Measurements from ENCODE around the gene SH3BP4. TPM values are rescaled to one million over a fixed set of nuclear protein-coding genes. Genes with fewer than 3 reads are reported as not detected.

The SH3BP4 gene
- total and polyA plus RNA-seq, 4 donors, result 4.5 to 32.2 (median 16.3) TPM

GRCh38 chr2:234985608-234986245 lies 33.9 kb downstream of the SH3BP4 start:
- no peaks in the 10 kb centered on the region for H3K9me3 ChIP-seq (ENCODE audit: control insufficient read depth, low read length)
- 95 to 97% methylated on average over 17 of the region's 17 CpGs for WGBS, 2 donors
- H3K36me3 ChIP-seq (ENCODE audit: control insufficient read depth in 1 of 2, insufficient read depth in 2 of 2, low read length in 1 of 2), result no peaks in the 10 kb centered on the region
- H3K4me3 ChIP-seq (ENCODE audit: low read length in 2 of 2), result no peak overlapping the region
- H3K27me3 ChIP-seq (ENCODE audit: control insufficient read depth in 1 of 2, insufficient read depth in 2 of 2, low read length in 1 of 2), result no peaks in the 10 kb centered on the region
- no peaks in the 10 kb centered on the region for H3K4me1 ChIP-seq (ENCODE audit: control insufficient read depth in 1 of 2, insufficient read depth in 2 of 2, low read length in 2 of 2)
- H3K27ac ChIP-seq (ENCODE audit: low read depth in 1 of 2, low read length in 2 of 2), result no peak overlapping the region
- ATAC-seq (ENCODE audit: low FRiP score), result no peak
- DNase-seq, result peak in 1 of 2 donors; percentile 69
- intact Hi-C loops (cut with DNase I), result loop anchor here in 1 of 2 donors (5.0 kb wide), 1 partner anchor 33 kb away; the partner anchor contains the start of gene SH3BP4

- Histone ChIP-seq H3K4me1 (ENCODE audit: control insufficient read depth in 1 of 2, insufficient read depth in 2 of 2, low read length in 2 of 2) (no peaks in the 10 kb centered on the region), H3K27me3 (ENCODE audit: control insufficient read depth in 1 of 2, insufficient read depth in 2 of 2, low read length in 1 of 2) (no peaks in the 10 kb centered on the region), H3K4me3 (ENCODE audit: low read length in 2 of 2) (no peak overlapping the region), H3K36me3 (ENCODE audit: control insufficient read depth in 1 of 2, insufficient read depth in 2 of 2, low read length in 1 of 2) (no peaks in the 10 kb centered on the region), H3K9me3 (ENCODE audit: control insufficient read depth, low read length) (no peaks in the 10 kb centered on the region), H3K27ac (ENCODE audit: low read depth in 1 of 2, low read length in 2 of 2) (no peak overlapping the region)
- no peak for ATAC-seq (ENCODE audit: low FRiP score)
- 89 to 93% methylated on average over 7 of the region's 7 CpGs for WGBS, 2 donors
- intact Hi-C loops (cut with DNase I), result loop anchor here in 1 of 2 donors (5.0 kb wide), 1 partner anchor 34 kb away; the partner anchor contains the start of gene SH3BP4
- no peak for DNase-seq
These were observed 34.6 kb downstream of the SH3BP4 start for GRCh38 chr2:234986390-234986789.

GRCh38 chr2:234986876-234987720 lies 35.3 kb downstream of the SH3BP4 start:
- WGBS, 2 donors, result 95 to 97% methylated on average over 17 of the region's 17 CpGs
- intact Hi-C loops (cut with DNase I), result loop anchor here in 1 of 2 donors (5.0 kb wide), 1 partner anchor 35 kb away; the partner anchor contains the start of gene SH3BP4
- H3K36me3 ChIP-seq (ENCODE audit: control insufficient read depth in 1 of 2, insufficient read depth in 2 of 2, low read length in 1 of 2), result no peaks in the 10 kb centered on the region
- H3K27me3 ChIP-seq (ENCODE audit: control insufficient read depth in 1 of 2, insufficient read depth in 2 of 2, low read length in 1 of 2), result no peaks in the 10 kb centered on the region
- ATAC-seq (ENCODE audit: low FRiP score) (no peak), DNase-seq (peak in 1 of 2 donors; percentile 51)
- H3K4me3 ChIP-seq (ENCODE audit: low read length in 2 of 2), result no peak overlapping the region
- H3K9me3 ChIP-seq (ENCODE audit: control insufficient read depth, low read length), result no peaks in the 10 kb centered on the region
- H3K4me1 ChIP-seq (ENCODE audit: control insufficient read depth in 1 of 2, insufficient read depth in 2 of 2, low read length in 2 of 2), result no peaks in the 10 kb centered on the region
- H3K27ac ChIP-seq (ENCODE audit: low read depth in 1 of 2, low read length in 2 of 2), result no peak overlapping the region

- H3K36me3 ChIP-seq (ENCODE audit: control insufficient read depth in 1 of 2, insufficient read depth in 2 of 2, low read length in 1 of 2), result no peaks in the 10 kb centered on the region
- no peak overlapping the region for H3K27ac ChIP-seq (ENCODE audit: low read depth in 1 of 2, low read length in 2 of 2)
- no peak overlapping the region for H3K4me3 ChIP-seq (ENCODE audit: low read length in 2 of 2)
- no peaks in the 10 kb centered on the region for H3K9me3 ChIP-seq (ENCODE audit: control insufficient read depth, low read length)
- ATAC-seq (ENCODE audit: low FRiP score), result no peak
- intact Hi-C loops (cut with DNase I), result loop anchor here in 1 of 2 donors (5.0 kb wide), 1 partner anchor 35 kb away; the partner anchor contains the start of gene SH3BP4
- no peak for DNase-seq
- H3K27me3 ChIP-seq (ENCODE audit: control insufficient read depth in 1 of 2, insufficient read depth in 2 of 2, low read length in 1 of 2), result no peaks in the 10 kb centered on the region
- 96 to 98% methylated on average over 7 of the region's 7 CpGs for WGBS, 2 donors
- no peaks in the 10 kb centered on the region for H3K4me1 ChIP-seq (ENCODE audit: control insufficient read depth in 1 of 2, insufficient read depth in 2 of 2, low read length in 2 of 2)
These were observed 35.9 kb downstream of the SH3BP4 start for GRCh38 chr2:234987754-234988153.

GRCh38 chr2:234988491-234988890 lies 36.7 kb downstream of the SH3BP4 start:
- no peaks in the 10 kb centered on the region for H3K4me1 ChIP-seq (ENCODE audit: control insufficient read depth in 1 of 2, insufficient read depth in 2 of 2, low read length in 2 of 2)
- no peaks in the 10 kb centered on the region for H3K9me3 ChIP-seq (ENCODE audit: control insufficient read depth, low read length)
- no peak overlapping the region for H3K4me3 ChIP-seq (ENCODE audit: low read length in 2 of 2)
- ATAC-seq (ENCODE audit: low FRiP score) (no peak), DNase-seq (no peak)
- no peaks in the 10 kb centered on the region for H3K36me3 ChIP-seq (ENCODE audit: control insufficient read depth in 1 of 2, insufficient read depth in 2 of 2, low read length in 1 of 2)
- H3K27me3 ChIP-seq (ENCODE audit: control insufficient read depth in 1 of 2, insufficient read depth in 2 of 2, low read length in 1 of 2), result no peaks in the 10 kb centered on the region
- intact Hi-C loops (cut with DNase I), result loop anchor here in 1 of 2 donors (5.0 kb wide), 1 partner anchor 36 kb away; the partner anchor contains the start of gene SH3BP4
- peak overlapping the region in 1 of 2 donors; percentile 4 for H3K27ac ChIP-seq (ENCODE audit: low read depth in 1 of 2, low read length in 2 of 2)
- 97 to 98% methylated on average over 14 of the region's 14 CpGs for WGBS, 2 donors

- no peaks in the 10 kb centered on the region for H3K9me3 ChIP-seq (ENCODE audit: control insufficient read depth, low read length)
- no peaks in the 10 kb centered on the region for H3K27me3 ChIP-seq (ENCODE audit: control insufficient read depth in 1 of 2, insufficient read depth in 2 of 2, low read length in 1 of 2)
- peak; percentile 95 to 97 for DNase-seq
- intact Hi-C loops (cut with DNase I), result loop anchor here in 1 of 2 donors (5.0 kb wide), 1 partner anchor 37 kb away; the partner anchor contains the start of gene SH3BP4
- H3K4me3 ChIP-seq (ENCODE audit: low read length in 2 of 2), result no peak overlapping the region
- no peaks in the 10 kb centered on the region for H3K36me3 ChIP-seq (ENCODE audit: control insufficient read depth in 1 of 2, insufficient read depth in 2 of 2, low read length in 1 of 2)
- H3K27ac ChIP-seq (ENCODE audit: low read depth in 1 of 2, low read length in 2 of 2), result peak overlapping the region in 1 of 2 donors; percentile 57
- WGBS, 2 donors, result 0 to 3% methylated on average over 13 of the region's 13 CpGs
- H3K4me1 ChIP-seq (ENCODE audit: control insufficient read depth in 1 of 2, insufficient read depth in 2 of 2, low read length in 2 of 2), result no peaks in the 10 kb centered on the region
- ATAC-seq (ENCODE audit: low FRiP score), result peak; percentile 82
These were observed 37.4 kb downstream of the SH3BP4 start for GRCh38 chr2:234989183-234989701.

- Histone ChIP-seq H3K27me3 (ENCODE audit: control insufficient read depth in 1 of 2, insufficient read depth in 2 of 2, low read length in 1 of 2) (no peaks in the 10 kb centered on the region), H3K4me3 (ENCODE audit: low read length in 2 of 2) (no peak overlapping the region), H3K4me1 (ENCODE audit: control insufficient read depth in 1 of 2, insufficient read depth in 2 of 2, low read length in 2 of 2) (no peaks in the 10 kb centered on the region), H3K36me3 (ENCODE audit: control insufficient read depth in 1 of 2, insufficient read depth in 2 of 2, low read length in 1 of 2) (no peaks in the 10 kb centered on the region), H3K27ac (ENCODE audit: low read depth in 1 of 2, low read length in 2 of 2) (no peak overlapping the region), H3K9me3 (ENCODE audit: control insufficient read depth, low read length) (no peaks in the 10 kb centered on the region)
- no peak for ATAC-seq (ENCODE audit: low FRiP score)
- 95 to 96% methylated on average over 7 of the region's 7 CpGs for WGBS, 2 donors
- intact Hi-C loops (cut with DNase I), result loop anchor here in 1 of 2 donors (5.0 kb wide), 1 partner anchor 38 kb away; the partner anchor contains the start of gene SH3BP4
- peak in 1 of 2 donors; percentile 54 for DNase-seq
These were observed 38.5 kb downstream of the SH3BP4 start for GRCh38 chr2:234990300-234990699.

- intact Hi-C loops (cut with DNase I), result loop anchor here in 1 of 2 donors (5.0 kb wide), 1 partner anchor 39 kb away; the partner anchor contains the start of gene SH3BP4
- no peak overlapping the region for H3K27ac ChIP-seq (ENCODE audit: low read depth in 1 of 2, low read length in 2 of 2)
- H3K27me3 ChIP-seq (ENCODE audit: control insufficient read depth in 1 of 2, insufficient read depth in 2 of 2, low read length in 1 of 2), result no peaks in the 10 kb centered on the region
- DNase-seq, result no peak
- 93% methylated on average over 5 of the region's 5 CpGs for WGBS, 2 donors
- no peaks in the 10 kb centered on the region for H3K4me1 ChIP-seq (ENCODE audit: control insufficient read depth in 1 of 2, insufficient read depth in 2 of 2, low read length in 2 of 2)
- H3K4me3 ChIP-seq (ENCODE audit: low read length in 2 of 2), result no peak overlapping the region
- H3K9me3 ChIP-seq (ENCODE audit: control insufficient read depth, low read length), result no peaks in the 10 kb centered on the region
- no peaks in the 10 kb centered on the region for H3K36me3 ChIP-seq (ENCODE audit: control insufficient read depth in 1 of 2, insufficient read depth in 2 of 2, low read length in 1 of 2)
- ATAC-seq (ENCODE audit: low FRiP score), result no peak
These were observed 39.5 kb downstream of the SH3BP4 start for GRCh38 chr2:234991290-234991689.

All from aorta (tissue), 5 donors.